Activated T-cell treated with anti-CD3 and anti-CD28 coated beads for 1 hour (primary cell): Measurements from ENCODE around the gene WDR43.

Experiments used
- DNase-seq: peaks from one replicate; pipeline ENCODE4 v3.0.0-alpha.2; 2020; ENCODE audit warnings: low read depth

The WDR43 gene

GRCh38 chr2:28993206-28993960 is 98.9 kb downstream of the WDR43 start:
- DNase-seq, result no peak

DNA sequence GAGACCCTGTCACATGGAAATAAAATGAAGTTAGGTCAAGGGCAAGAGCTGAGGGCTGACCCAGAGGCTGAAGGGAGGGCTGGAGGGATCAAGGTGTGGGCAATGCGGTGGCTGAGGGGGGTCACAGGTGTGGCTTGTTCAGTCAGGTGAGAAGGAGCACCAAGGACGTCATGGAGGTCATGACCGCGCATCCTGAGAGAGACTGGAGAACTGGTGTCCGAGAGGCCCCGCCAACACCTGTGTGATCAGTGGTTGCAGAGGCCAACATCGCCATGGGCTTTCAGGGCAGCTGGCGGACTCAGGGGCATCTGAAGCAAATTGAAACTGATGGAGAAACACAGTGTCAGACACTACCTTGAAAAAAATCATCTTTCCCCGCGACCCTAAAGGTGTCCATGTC is 99.6 kb downstream of the WDR43 start:
- DNase-seq, result no peak

- DNase-seq, result no peak
These were observed 100.2 kb downstream of the WDR43 start for GRCh38 chr2:28994679-28995078.

- DNase-seq, result no peak
These were observed 101.6 kb downstream of the WDR43 start for GRCh38 chr2:28995765-28996750.

GRCh38 chr2:28997237-28997846 is 102.9 kb downstream of the WDR43 start:
- DNase-seq, result no peak
